Glutamatergic neuron (in vitro differentiated cells): ENCODE data around the gene NID2. TPM values are rescaled to one million over a fixed set of nuclear protein-coding genes. Genes with fewer than 3 reads are reported as not detected.
A peak's percentile ranks its signal among the peaks of the same experiment; 100 is the strongest.

Source experiments
- DNase-seq: peaks from one replicate; pipeline ENCODE4 v3.0.0; 2022
- H3K27ac Mint-ChIP-seq: one replicate; pipeline ENCODE4 v1.8.0; 2020; ENCODE audit warnings: mild to moderate bottlenecking, mixed read lengths, inconsistent platforms; ENCODE audit not compliant: unreplicated experiment
- H3K27me3 Mint-ChIP-seq: one replicate; pipeline ENCODE4 v1.8.0; 2020; ENCODE audit warnings: mild to moderate bottlenecking, moderate library complexity, mixed read lengths, inconsistent platforms; ENCODE audit not compliant: unreplicated experiment
- H3K36me3 Mint-ChIP-seq: one replicate; pipeline ENCODE4 v1.8.0; 2020; ENCODE audit warnings: mild to moderate bottlenecking, mixed read lengths, inconsistent platforms; ENCODE audit not compliant: unreplicated experiment
- H3K4me1 Mint-ChIP-seq: one replicate; pipeline ENCODE4 v1.8.0; 2020; ENCODE audit warnings: mild to moderate bottlenecking, low read depth, mixed read lengths, inconsistent platforms; ENCODE audit not compliant: unreplicated experiment
- H3K4me3 Mint-ChIP-seq: one replicate; pipeline ENCODE4 v1.8.0; 2020; ENCODE audit warnings: mild to moderate bottlenecking, mixed read lengths, inconsistent platforms; ENCODE audit not compliant: unreplicated experiment
- H3K9me3 Mint-ChIP-seq: one replicate; pipeline ENCODE4 v1.8.0; 2020; ENCODE audit warnings: mild to moderate bottlenecking, moderate library complexity, mixed read lengths, inconsistent platforms; ENCODE audit not compliant: unreplicated experiment
- long read RNA-seq: library from polyadenylated mRNA; unstranded; transcript quantifications from one replicate; pipeline ENCODE4 v2.0.0, GENCODE V29; 2020; ENCODE audit not compliant: unreplicated experiment
- total RNA-seq: library from RNA; stranded (reverse); fragmentation: NEBNext Ultra II Directional; extraction: Animal tissue kit (Norgen Biotek cat#: 25700); gene quantifications from one replicate; pipeline ENCODE4 v1.2.1, GENCODE V29; 2021; ENCODE audit not compliant: unreplicated experiment
- TF ChIP-seq, protein P1 (sequence below): fragments of 200-600 bp; sonication (generic); IDR thresholded peaks from one replicate; pipeline ENCODE4 v1.5.0; 2021; ENCODE audit not compliant: partially characterized antibody, unreplicated experiment

Gene NID2
- total RNA-seq: 2.6 TPM
- long read RNA-seq: 0 reads

DNA sequence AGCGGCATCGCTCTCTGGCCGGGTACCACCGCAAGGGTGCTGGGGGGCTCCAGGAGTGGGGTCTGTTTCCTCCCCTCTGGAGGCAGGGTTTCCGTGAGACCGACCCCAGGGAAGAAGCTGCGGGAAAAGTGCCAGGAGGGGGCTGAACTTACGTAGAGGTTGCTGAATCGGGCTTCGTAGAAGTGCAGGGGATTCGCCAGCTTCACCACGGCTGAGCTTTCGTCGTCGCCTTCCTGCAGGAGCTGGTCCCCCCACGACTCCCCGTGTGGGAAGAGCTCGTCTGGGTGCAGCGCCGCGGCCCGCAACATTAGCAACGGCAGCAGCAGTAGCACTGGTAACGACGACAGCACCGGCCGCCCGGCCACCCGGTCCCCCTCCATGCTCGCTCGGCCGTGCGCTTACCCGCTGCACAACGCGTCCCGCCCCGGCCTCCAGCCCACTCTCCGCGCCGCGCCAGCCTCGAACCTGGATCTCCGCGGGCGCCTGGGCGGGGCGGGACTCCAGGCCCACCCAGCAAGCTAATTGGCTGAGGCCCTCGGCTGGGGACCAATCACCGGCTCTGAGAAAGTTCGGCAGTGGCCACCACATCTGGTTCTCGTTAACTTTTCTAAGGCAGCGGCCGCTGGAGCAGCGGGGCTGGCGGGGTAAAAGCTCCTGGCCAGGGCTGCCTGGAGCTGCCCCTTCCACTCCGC, at the start of gene NID2:
Gene NID2 (minus strand): TSS at position 445 of the 692 bp plus-strand sequence. CDS start 65 bp downstream, at position 380.
- H3K4me3 Mint-ChIP-seq: peak within 1 kb of the TSS; percentile 85
- DNase-seq: peak; percentile 62
- H3K27ac Mint-ChIP-seq: no peak within 1 kb of the TSS
- TF ChIP-seq, protein P1, sequence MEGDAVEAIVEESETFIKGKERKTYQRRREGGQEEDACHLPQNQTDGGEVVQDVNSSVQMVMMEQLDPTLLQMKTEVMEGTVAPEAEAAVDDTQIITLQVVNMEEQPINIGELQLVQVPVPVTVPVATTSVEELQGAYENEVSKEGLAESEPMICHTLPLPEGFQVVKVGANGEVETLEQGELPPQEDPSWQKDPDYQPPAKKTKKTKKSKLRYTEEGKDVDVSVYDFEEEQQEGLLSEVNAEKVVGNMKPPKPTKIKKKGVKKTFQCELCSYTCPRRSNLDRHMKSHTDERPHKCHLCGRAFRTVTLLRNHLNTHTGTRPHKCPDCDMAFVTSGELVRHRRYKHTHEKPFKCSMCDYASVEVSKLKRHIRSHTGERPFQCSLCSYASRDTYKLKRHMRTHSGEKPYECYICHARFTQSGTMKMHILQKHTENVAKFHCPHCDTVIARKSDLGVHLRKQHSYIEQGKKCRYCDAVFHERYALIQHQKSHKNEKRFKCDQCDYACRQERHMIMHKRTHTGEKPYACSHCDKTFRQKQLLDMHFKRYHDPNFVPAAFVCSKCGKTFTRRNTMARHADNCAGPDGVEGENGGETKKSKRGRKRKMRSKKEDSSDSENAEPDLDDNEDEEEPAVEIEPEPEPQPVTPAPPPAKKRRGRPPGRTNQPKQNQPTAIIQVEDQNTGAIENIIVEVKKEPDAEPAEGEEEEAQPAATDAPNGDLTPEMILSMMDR: no peak
- H3K4me1 Mint-ChIP-seq: peaks cover 6% of the 10 kb centered on the region
- H3K9me3 Mint-ChIP-seq: no peaks in the 10 kb centered on the region
- H3K36me3 Mint-ChIP-seq: no peaks in the 10 kb centered on the region
- peaks cover 12% of the 10 kb centered on the region for H3K27me3 Mint-ChIP-seq

- H3K36me3 Mint-ChIP-seq: no peaks in the 10 kb centered on the region
- H3K4me3 Mint-ChIP-seq: no peak overlapping the region
- no peak for DNase-seq
- no peaks in the 10 kb centered on the region for H3K27me3 Mint-ChIP-seq
- TF ChIP-seq, protein P1: no peak
- no peaks in the 10 kb centered on the region for H3K4me1 Mint-ChIP-seq
- H3K9me3 Mint-ChIP-seq: no peaks in the 10 kb centered on the region
- H3K27ac Mint-ChIP-seq: no peak overlapping the region
Observed at GRCh38 chr14:52117111-52117832, 48.4 kb upstream of the NID2 start.

DNA sequence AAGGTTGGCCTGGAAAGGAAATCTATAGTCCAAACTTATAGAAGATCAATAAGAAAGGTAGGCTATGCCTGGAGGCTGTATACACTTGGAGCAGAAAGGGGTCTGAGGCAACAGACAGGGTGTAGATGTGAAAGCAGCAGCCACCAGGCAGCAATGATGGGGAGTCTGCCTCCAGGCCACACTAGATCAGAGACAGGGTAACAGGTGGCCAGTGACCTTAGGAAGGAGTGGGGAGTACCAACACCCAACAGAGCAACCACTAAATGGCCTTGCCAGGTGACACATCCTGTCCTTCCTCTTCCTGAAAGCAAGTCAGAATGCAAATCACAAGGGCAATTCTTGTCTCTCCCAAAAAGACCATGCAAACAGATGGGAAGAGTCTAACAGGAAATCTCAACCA, 46.4 kb upstream of the NID2 start:
- no peaks in the 10 kb centered on the region for H3K27me3 Mint-ChIP-seq
- no peaks in the 10 kb centered on the region for H3K4me1 Mint-ChIP-seq
- H3K36me3 Mint-ChIP-seq: no peaks in the 10 kb centered on the region
- TF ChIP-seq, protein P1: no peak
- H3K27ac Mint-ChIP-seq: no peak overlapping the region
- H3K9me3 Mint-ChIP-seq: no peaks in the 10 kb centered on the region
- DNase-seq: no peak
- H3K4me3 Mint-ChIP-seq: no peak overlapping the region

GRCh38 chr14:52112336-52113018, 43.6 kb upstream of the NID2 start:
- H3K36me3 Mint-ChIP-seq: no peaks in the 10 kb centered on the region

More at GRCh38 chr14:52112336-52113018, 43.6 kb upstream of the NID2 start:
- Mint-ChIP-seq H3K9me3 (no peaks in the 10 kb centered on the region), H3K27ac (no peak overlapping the region), H3K27me3 (no peaks in the 10 kb centered on the region), H3K4me1 (no peaks in the 10 kb centered on the region), H3K4me3 (no peak overlapping the region)
- DNase-seq: no peak
- TF ChIP-seq, protein P1: no peak
